IPS-18c (cell line): ENCODE results near the gene CEP290.
"Not testable (repeated sequence)": the region's sequence is repeated elsewhere in the genome, so short reads cannot be mapped to it uniquely, and the experiment has no call there.

Source experiments
- H3K4me3 ChIP-seq: 2 replicates; pipeline ENCODE4 v1.7.0; 2013; ENCODE audit warnings: low read depth, mild to moderate bottlenecking, low read length, moderate library complexity; ENCODE audit not compliant: insufficient read depth
- H3K9me3 ChIP-seq: one replicate; pipeline ENCODE4 v1.6.1; 2013; ENCODE audit warnings: mild to moderate bottlenecking, low read length, moderate library complexity; ENCODE audit not compliant: control insufficient read depth, insufficient read depth

CEP290 gene

DNA sequence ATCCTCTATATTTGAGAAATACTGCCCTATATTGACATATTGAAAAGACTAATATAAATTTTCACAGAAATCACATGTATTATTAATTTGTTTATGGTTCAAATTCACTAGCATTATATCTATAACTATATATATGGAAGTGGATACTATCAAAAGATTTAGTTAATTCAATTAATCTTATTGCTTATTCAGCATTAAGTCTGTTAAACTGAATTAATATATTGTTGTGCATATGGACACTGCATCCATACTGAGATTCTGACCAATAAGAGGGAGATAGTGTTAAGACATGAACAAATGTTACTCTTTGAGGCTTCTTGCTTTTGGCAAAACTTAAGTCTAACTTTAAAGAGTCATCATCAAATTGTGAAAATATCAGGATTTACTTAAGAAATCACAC, 60.6 kb downstream of the CEP290 start:
- Histone ChIP-seq H3K4me3 (no peak overlapping the region), H3K9me3 (no peaks in the 10 kb centered on the region)

DNA sequence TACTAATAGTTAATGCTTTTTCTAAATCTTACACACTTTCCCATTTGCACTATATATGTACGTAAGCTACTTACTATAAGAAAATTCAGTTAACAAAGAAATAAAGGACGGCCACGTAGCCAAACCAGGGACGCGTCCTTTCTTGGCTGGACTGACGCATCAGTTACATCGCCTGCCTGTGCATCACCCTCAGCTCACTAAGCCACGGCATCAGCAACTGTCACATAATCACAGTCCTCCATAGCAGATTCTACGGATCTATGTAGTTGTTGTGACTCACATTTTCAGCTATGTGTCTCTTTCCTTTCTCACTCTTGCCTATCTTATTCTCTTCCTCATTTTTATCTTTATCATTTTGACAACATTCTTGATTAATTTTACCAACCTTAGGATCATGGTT, 74.6 kb downstream of the CEP290 start:
- Histone ChIP-seq H3K4me3 (no peak overlapping the region), H3K9me3 (no peaks in the 10 kb centered on the region)

DNA sequence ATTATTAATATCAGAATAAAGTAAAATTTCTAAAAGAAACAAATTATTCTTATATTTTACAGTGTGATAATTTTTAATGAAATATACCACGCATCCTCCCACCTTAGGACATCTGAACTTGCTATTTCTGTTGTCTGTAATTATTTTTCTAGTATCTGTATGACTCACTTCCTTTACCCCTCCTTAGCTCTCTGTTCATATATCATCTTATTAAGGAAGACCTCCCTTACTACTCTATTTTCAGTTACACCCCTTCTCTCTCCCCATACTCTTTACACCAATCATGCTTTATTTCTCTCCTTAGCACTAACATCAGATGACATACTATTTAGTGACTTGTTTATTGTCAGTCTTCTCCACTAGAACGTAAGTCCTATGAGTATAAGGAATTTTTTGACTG, 78.5 kb downstream of the CEP290 start:
- no peak overlapping the region for H3K4me3 ChIP-seq
- no peaks in the 10 kb centered on the region for H3K9me3 ChIP-seq

DNA sequence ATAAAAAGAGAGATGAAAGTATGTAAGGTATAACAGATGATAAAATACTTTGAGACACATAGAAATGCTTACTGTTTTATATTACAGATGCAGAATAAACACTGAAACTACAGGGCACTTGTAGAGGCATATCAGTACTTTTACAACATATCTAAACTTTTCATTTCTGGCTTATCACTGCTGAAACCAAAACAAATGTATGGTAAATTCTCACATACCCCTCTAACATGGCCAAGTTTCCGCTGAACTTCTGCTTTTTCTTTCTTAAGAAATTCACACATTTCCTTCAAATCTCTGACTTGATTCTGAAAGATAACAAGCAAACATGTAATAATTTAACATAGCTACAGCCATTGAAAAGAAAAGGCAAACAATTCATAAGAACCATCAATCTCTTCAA, 79.4 kb downstream of the CEP290 start:
- no peak overlapping the region for H3K4me3 ChIP-seq
- H3K9me3 ChIP-seq: no peaks in the 10 kb centered on the region

DNA sequence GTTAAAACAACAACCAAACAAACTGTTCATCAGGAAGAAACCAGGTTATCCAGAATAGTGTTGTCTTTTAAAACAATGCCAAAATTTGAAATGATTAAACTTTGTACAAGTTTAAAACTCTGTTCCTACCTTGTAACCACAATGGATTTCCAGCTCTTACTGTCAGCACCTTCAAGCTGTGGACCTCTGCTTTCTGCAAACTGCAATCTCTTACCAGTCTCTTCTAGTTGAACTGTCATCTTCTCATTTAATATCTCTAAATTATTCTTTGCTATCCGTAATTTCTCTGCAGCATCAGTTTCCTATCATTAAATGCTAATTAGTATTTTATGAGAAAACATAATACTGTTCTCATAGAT, 83.2 kb downstream of the CEP290 start:
- H3K9me3 ChIP-seq: no peaks in the 10 kb centered on the region
- no peak overlapping the region for H3K4me3 ChIP-seq

DNA sequence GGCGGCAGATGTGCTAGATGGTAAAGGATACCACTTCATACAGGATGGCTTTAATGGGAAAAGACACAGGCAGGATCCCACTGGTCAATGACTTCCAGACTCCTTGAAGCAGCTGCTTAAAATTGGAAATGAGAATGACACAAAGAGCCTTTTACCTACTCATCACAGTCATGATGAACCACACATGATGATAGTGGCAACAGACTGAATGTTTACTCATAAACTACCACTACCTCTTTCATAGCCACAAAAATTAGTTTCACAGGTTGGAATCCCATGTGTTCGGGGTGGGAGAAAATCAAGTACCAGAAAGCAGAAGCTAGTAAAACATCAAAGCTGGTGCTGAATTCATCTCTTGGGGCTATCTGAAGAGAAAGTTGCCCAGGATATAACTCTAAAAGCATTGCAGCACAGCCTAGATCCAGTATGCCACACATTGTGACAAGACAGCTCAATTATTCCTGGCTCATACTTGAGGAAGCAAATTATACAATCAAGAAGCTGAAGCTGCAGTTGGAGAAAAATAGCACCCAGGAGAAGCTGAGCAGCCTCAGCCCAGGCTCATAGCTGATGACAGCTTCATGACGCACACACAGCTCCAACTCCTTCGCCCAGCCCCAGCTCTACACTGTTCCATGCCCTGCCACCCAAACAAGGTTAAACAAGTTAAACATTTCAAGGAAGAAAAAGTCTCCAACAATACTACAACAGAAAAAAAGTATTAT, 83.7 kb downstream of the CEP290 start:
- no peaks in the 10 kb centered on the region for H3K9me3 ChIP-seq
- no peak overlapping the region for H3K4me3 ChIP-seq

DNA sequence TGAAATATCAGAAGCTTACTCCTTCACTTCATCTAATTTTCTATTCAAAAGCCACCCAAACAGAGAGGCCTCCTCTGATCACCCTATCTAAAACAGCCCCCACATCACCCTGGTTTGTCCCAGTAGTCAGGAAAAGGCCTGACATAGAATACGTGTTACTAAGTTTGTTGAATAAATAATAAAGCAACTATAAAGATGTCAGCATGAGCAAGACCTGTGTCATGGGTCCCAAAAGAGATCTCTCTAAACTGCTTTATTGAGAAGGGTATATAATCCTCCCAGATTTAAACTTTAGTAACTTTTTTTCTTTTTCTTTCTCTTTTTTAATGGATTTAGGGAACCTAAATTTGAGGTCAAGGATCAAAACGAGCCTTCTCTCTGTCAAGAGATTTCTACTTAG, 85.3 kb downstream of the CEP290 start:
- Histone ChIP-seq H3K4me3 (no peak overlapping the region), H3K9me3 (no peaks in the 10 kb centered on the region)

DNA sequence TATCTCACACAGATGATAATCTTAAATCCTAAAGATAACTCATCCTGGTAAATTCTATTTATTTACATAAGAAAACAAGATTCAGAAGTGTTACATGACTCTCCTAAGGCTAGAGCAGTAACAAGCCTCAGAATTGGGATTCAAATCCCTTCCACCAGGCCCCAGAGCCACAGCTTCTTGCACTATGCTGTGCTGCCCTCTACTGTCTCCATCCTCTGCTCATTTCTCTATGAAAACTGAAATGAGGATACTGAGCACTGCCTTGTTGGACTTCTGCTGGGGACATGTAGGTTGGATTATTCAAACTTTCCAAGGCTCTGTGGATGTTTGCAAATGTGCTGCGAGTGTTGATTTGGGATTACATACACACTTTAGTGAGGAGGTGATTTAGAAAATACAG, 89.2 kb downstream of the CEP290 start:
- no peak overlapping the region for H3K4me3 ChIP-seq
- H3K9me3 ChIP-seq: no peaks in the 10 kb centered on the region

DNA sequence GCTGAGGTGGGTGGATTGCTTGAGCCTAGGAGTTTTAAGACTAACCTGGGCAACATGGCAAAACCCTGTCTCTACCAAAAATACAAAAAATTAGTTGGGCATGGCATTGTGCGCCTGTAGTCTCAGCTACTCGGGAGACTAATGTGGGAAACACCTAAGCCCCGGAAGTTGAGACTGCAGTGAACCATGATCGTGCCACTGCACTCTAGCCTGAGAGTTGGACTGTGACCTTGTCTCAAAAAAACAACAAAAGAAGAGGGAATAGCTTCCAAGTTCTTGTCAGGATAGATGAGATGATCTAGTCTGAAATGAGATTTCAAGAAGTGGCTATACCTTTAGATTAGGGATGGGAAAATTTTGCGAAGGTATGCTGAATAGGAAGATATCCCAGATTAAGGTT, 97.9 kb downstream of the CEP290 start:
- H3K9me3 ChIP-seq: no peaks in the 10 kb centered on the region
- H3K4me3 ChIP-seq: no peak overlapping the region

DNA sequence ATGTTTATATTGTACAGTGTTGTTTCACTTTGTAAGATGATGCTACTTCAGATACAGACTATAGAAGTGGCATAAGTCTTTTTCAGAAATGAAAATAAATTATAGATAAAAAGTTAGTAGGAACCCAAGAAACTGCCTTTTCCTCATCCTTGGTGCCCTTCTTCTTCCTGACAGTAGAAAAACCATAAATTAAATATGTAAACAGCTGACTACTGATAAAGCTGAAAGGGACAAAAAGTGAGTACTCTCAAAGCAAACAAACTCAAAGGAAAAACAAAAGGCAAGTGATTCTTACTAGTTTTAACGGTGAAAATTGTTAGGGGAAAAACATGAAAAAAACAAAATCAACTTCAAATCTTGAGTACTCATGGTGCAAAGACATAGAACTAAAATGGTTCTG, 104.1 kb downstream of the CEP290 start:
- no peaks in the 10 kb centered on the region for H3K9me3 ChIP-seq
- H3K4me3 ChIP-seq: no peak overlapping the region

DNA sequence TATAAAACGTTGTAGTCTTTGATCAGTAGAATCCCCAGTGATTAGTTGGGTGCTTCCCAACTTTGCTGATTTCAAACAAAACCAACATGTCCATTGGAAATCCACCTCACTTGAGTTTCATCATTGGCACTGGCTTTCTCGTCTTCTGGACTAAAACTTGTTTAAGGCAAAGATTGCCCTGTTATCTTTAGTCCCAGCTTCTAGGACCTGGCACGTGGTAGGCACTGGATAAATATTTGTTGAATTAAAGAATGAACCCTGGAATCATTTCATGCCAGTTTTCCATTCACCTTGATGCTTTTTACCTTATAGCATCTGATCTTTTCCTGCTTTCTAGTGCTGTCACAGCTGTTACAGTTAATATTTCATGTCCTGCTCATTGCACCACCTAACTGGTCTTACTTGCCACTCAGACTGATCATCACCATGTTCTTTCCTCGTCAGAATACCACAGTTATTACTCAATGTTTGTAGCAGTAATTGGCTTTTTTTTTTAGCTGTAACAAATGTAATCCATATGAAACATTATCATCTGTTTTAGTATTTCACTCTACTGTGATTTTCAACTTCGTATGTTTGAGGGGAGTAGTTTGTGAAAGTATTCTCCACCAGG, 105.4 kb downstream of the CEP290 start:
- peak overlapping the region; percentile 95 for H3K4me3 ChIP-seq
- no peaks in the 10 kb centered on the region for H3K9me3 ChIP-seq

DNA sequence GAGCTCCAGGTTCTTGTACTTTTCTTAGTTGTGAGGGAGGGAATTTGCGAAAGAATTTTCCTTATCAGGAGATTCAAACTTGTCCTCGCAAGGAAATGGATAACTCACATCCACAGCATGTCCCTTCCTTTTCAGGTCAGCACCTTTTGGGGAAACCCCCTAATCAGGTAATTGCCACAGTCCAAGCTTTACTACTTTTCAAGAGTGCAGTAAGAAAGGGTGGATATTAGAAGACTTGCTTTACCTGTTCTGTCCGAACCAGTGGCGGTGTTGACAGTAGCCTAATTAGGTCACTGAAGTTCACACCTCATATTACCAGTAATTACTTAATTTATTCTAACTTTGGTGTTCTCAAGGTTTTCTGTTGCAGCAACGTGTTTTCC, 106.0 kb downstream of the CEP290 start:
- peak overlapping the region; percentile 95 for H3K4me3 ChIP-seq
- no peaks in the 10 kb centered on the region for H3K9me3 ChIP-seq

DNA sequence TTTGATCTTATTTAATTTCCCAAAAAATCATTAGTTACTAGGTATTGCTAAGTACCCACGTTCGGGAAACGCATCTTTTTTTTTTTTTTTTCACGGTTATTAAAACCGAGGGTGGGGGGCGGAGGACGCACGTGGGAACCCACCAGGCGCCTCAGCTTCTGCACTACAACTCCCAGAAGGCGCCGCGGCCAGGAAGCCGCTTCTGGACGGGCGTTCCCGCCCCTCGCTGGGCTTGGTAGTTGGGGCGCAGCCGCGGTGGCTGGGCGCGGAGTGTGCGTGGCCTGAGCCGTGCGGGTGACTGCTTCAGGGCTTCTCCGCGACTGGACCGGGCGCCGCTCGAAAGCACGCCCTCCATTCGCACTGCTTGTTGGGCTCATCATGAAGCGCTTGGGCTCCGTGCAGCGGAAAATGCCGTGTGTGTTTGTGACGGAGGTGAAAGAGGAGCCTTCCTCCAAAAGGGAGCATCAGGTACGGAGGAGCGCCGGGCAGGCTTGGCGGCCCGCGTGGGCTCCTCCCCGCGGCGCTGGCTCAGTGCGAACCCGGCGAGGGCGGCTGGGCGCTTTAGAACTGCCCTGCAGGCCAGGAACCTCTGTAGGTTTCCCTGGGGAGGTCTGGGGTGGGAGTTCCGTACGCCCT, 106.5 kb downstream of the CEP290 start:
- Histone ChIP-seq H3K4me3 (peak overlapping the region; percentile 95), H3K9me3 (no peaks in the 10 kb centered on the region)

DNA sequence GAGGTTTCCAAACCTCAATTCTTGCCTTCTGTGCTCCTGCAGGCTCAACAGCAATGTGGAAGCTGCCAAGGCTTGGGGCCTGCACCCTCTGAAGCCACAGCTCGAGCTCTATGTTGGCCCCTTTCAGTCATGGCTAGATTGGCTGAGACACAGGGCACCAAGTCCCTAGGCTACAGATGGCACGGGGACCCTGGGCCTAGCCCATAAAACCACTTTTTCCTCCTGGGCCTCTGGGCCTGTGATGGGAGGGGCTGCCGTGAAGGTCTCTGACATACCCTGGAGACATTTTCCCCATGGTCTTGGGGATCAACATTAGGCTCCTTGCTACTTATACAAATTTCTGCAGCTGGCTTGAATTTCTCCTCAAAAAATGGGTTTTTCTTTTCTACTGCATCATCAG, 110.7 kb downstream of the CEP290 start:
- H3K4me3 ChIP-seq, H3K9me3 ChIP-seq: not testable (repeated sequence)

DNA sequence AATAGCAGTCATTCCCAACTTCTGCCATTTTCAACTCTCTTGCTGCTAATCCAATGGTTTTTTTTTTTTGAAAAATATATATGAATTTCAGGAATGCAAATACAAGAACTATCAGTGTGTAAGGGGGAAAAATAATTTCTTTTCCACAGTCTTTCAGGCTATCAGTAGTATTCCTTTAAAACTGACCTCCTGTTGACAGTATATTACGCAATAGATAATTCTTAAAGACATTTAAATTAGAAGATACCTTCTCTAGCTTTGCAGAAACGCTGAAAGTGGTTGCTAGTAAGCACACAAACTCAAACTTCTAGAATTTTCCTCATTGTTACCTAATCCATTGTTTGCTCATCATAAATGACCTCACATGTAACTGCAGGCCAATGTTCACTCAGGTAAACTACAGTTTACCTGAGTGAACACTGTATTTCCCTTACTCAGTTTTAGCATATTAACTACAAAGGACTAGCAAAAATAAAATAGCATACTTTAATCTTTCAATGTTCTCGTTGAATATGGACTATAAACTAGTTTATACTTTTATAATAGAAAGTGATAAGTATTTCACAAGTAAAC, 112.7 kb downstream of the CEP290 start, which contains the start of gene C12orf50:
Gene C12orf50, minus strand, starts transcription at position 309 of the 573 bp plus-strand sequence. CDS start 2,439 bp downstream, outside the sequence.
- H3K9me3 ChIP-seq: no peaks in the 10 kb centered on the region
- no peak within 1 kb of the TSS for H3K4me3 ChIP-seq

DNA sequence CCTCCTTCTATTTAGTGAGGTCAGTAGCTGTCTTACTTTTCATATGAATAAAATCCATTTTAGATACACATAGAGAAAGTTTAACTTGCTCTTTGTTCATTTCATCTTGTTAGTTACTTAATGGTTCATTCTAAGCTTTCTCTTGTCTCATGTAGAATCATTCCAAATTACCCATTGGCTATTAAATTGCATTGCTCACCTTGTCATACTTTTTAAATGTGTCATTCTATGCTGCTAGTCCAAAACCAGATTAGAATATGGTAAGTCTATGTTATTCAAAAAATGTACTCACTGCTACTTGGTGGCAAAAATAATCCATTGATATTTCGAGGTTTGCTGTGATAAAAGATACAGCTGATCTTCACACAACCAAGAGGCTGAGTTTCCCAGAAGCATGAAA, 115.7 kb downstream of the CEP290 start:
- Histone ChIP-seq H3K4me3 (no peak overlapping the region), H3K9me3 (no peaks in the 10 kb centered on the region)

DNA sequence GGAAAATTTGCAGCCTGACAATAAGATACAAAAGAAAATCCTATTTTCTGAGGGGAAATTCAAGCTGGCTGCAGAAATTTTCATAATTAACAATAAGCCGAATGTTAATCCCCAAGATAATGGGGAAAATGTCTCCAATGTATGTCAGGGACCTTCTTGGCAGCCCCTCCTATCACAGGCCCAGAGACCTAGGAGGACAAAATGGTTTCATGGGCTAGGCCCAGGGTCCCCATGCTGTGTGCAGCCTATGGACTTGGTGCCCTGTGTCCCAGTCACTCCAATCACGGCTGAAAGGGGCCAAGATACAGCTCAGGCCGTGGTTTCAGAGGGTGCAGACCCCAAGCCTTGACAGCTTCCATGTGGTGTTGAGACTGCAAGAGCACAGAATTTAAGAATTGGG, 123.9 kb downstream of the CEP290 start:
- Histone ChIP-seq H3K4me3 (no peak overlapping the region), H3K9me3 (peaks cover 2% of the 10 kb centered on the region)

DNA sequence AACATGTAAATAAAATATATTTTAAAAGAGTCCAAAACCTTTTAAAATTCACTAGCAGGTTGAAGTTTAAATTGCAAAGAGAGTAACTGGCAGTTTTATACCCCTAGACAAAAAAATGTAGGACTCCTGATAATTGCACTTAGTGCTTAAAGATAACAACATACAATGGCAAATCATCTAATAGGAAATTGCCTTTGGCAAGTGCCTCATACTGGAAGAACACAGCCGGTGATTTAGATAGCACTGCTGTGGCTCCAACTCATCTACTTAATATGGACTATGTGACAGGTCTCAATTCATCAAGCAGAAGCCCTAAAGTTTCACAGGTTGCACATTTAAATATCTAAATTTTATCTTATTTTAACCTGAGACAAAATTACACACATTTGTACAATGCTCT, 126.1 kb downstream of the CEP290 start:
- Histone ChIP-seq H3K9me3 (peaks cover 2% of the 10 kb centered on the region), H3K4me3 (no peak overlapping the region)
